Erythroblast (primary cell): ENCODE results near the gene KRR1.

ENCODE experiments used
- GATA1 ChIP-seq: IDR thresholded peaks from 2 replicates; pipeline ENCODE4 v1.6.1; 2011; ENCODE audit warnings: low read depth, mild to moderate bottlenecking, control low read depth, low read length, moderate library complexity
- POLR2A ChIP-seq: IDR thresholded peaks from 2 replicates; pipeline ENCODE4 v1.6.1; 2011; ENCODE audit warnings: mild to moderate bottlenecking, low read length

- TF ChIP-seq POLR2A (no peak), GATA1 (no peak)
Observed at GRCh38 chr12:75553398-75553797, 42.0 kb upstream of the KRR1 start.
